Measurements from ENCODE around the gene EXOC2.

- TF ChIP-seq POLR2A (IDR thresholded peaks at IDR 0.05; ENCODE audit: borderline replicate concordance, extremely low read depth, insufficient read depth, insufficient read length) (no peak), EZH2 (IDR thresholded peaks at IDR 0.05) (no peak), CTCF (IDR thresholded peaks at IDR 0.05 in 2 of 3, conservative IDR thresholded peaks at IDR 0.05 in 1 of 3; ENCODE audit: borderline replicate concordance in 1 of 3, insufficient read depth in 1 of 3, low read depth in 2 of 3, low read length in 2 of 3) (no peak), SP1 (IDR thresholded peaks at IDR 0.05; ENCODE audit: low read depth) (no peak), SIN3A (IDR thresholded peaks at IDR 0.05; ENCODE audit: low read depth) (no peak), POLR2AphosphoS5 (IDR thresholded peaks at IDR 0.05; ENCODE audit: low read depth, low read length) (no peak), ZFX (IDR thresholded peaks at IDR 0.05) (no peak), ZNF274 (IDR thresholded peaks at IDR 0.05; ENCODE audit: low read depth, low read length) (no peak), RAD21 (IDR thresholded peaks at IDR 0.05; ENCODE audit: low read depth) (no peak)
- TF ChIP-seq, protein P1, sequence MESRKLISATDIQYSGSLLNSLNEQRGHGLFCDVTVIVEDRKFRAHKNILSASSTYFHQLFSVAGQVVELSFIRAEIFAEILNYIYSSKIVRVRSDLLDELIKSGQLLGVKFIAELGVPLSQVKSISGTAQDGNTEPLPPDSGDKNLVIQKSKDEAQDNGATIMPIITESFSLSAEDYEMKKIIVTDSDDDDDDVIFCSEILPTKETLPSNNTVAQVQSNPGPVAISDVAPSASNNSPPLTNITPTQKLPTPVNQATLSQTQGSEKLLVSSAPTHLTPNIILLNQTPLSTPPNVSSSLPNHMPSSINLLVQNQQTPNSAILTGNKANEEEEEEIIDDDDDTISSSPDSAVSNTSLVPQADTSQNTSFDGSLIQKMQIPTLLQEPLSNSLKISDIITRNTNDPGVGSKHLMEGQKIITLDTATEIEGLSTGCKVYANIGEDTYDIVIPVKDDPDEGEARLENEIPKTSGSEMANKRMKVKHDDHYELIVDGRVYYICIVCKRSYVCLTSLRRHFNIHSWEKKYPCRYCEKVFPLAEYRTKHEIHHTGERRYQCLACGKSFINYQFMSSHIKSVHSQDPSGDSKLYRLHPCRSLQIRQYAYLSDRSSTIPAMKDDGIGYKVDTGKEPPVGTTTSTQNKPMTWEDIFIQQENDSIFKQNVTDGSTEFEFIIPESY (IDR thresholded peaks at IDR 0.05; ENCODE audit: extremely low read depth, insufficient replicate concordance, low read length): no peak
These were observed 8.3 kb upstream of the EXOC2 start for GRCh38 chr6:701215-701614.

Data from HCT116 (cell line).